NB4 (cell line): ENCODE measurements around the gene LANCL2.

Experiments used
- CTCF ChIP-seq: IDR thresholded peaks from one replicate; pipeline ENCODE4 v1.5.1; 2012; ENCODE audit warnings: low read depth, low read length
- MYC ChIP-seq: IDR thresholded peaks from 2 replicates; pipeline ENCODE4 v1.6.1; 2011; ENCODE audit warnings: low read depth, low read length
- POLR2A ChIP-seq: IDR thresholded peaks from 2 replicates; pipeline ENCODE4 v1.6.1; 2011; ENCODE audit warnings: mild to moderate bottlenecking; ENCODE audit not compliant: insufficient read length; ENCODE audit errors: extremely low read depth

- TF ChIP-seq MYC (no peak), CTCF (no peak), POLR2A (no peak)
Observed at GRCh38 chr7:55386541-55386940, 21.4 kb downstream of the LANCL2 start.
